SK-N-MC (cell line): ENCODE measurements around the gene NQO2.

Source experiments
- EZH2 ChIP-seq: fragments of 200-600 bp; sonication (generic); IDR thresholded peaks from one replicate; pipeline ENCODE4 v1.6.1; 2017; ENCODE audit warnings: antibody characterized with exemption
- POLR2AphosphoS5 ChIP-seq: IDR thresholded peaks from 2 replicates; pipeline ENCODE4 v1.6.1; 2012; ENCODE audit warnings: mild to moderate bottlenecking, low read depth, low read length, borderline replicate concordance

- TF ChIP-seq POLR2AphosphoS5 (no peak), EZH2 (no peak)
Observed at GRCh38 chr6:2979819-2980464, 19.8 kb upstream of the NQO2 start.
